Activated CD4-positive, alpha-beta T cell treated with anti-CD3 and anti-CD28 coated beads, Interleukin-2, amount 10 ng/mL, durations not matched to agents 7 days and 5 days (primary cell): Measurements from ENCODE around the gene BAG5. TPM values are rescaled to one million over a fixed set of nuclear protein-coding genes. Genes with fewer than 3 reads are reported as not detected.

Source experiments
- CTCF ChIA-PET: fragments of 350-600 bp; sonication (Branson Sonifier 250); formaldehyde crosslinking; loops from one replicate; lab custom pipeline; 2021; ENCODE audit warnings: antibody characterized with exemption; lab: Charles Lee
- POLR2A ChIA-PET: fragments of 350-600 bp; sonication (Branson Sonifier 250); formaldehyde crosslinking; loops from one replicate; lab custom pipeline; 2021; ENCODE audit warnings: antibody characterized with exemption; lab: Charles Lee
- DNase-seq: peaks from one replicate; pipeline ENCODE4 v3.0.0-alpha.2; 2020
- H3K27ac Mint-ChIP-seq: one replicate; pipeline ENCODE4 v1.8.0; 2021; ENCODE audit warnings: mild to moderate bottlenecking, moderate library complexity, mixed read lengths
- H3K27me3 Mint-ChIP-seq: one replicate; pipeline ENCODE4 v1.8.0; 2021; ENCODE audit warnings: mixed read lengths
- H3K36me3 Mint-ChIP-seq: one replicate; pipeline ENCODE4 v1.8.0; 2021; ENCODE audit warnings: low read depth, mixed read lengths
- H3K4me1 Mint-ChIP-seq: one replicate; pipeline ENCODE4 v1.8.0; 2021; ENCODE audit warnings: mixed read lengths
- H3K4me3 Mint-ChIP-seq: one replicate; pipeline ENCODE4 v1.8.0; 2021; ENCODE audit warnings: mild to moderate bottlenecking, moderate library complexity, mixed read lengths
- H3K9me3 Mint-ChIP-seq: one replicate; pipeline ENCODE4 v1.8.0; 2021; ENCODE audit warnings: mixed read lengths
- total RNA-seq, 2 experiments: library from RNA; stranded (reverse); gene quantifications; one replicate each; pipeline ENCODE4 v1.2.3, GENCODE V29; 2021

Gene BAG5
- total RNA-seq, 2 experiments from 2014 or later: 29.8 to 30.5 TPM

GRCh38 chr14:103542605-103543088 lies 19.8 kb downstream of the BAG5 start:
- POLR2A ChIA-PET: no interaction called here
- Mint-ChIP-seq H3K4me1 (no peaks in the 10 kb centered on the region), H3K36me3 (no peaks in the 10 kb centered on the region), H3K27ac (no peak overlapping the region), H3K9me3 (no peaks in the 10 kb centered on the region), H3K27me3 (no peaks in the 10 kb centered on the region), H3K4me3 (no peak overlapping the region)
- CTCF ChIA-PET: interaction anchor here (0.6 to 1.6 kb wide), 2 partner anchors 21 to 24 kb away, joined by 3 to 4 read pairs; no protein-coding TSS in a partner anchor
- no peak for DNase-seq

- CTCF ChIA-PET: interaction anchor here (1.1 kb wide), 1 partner anchor 22 kb away, joined by 3 read pairs; no protein-coding TSS in a partner anchor
These were observed 20.5 kb downstream of the BAG5 start for GRCh38 chr14:103541709-103542604.

GRCh38 chr14:103540821-103541708 lies 21.4 kb downstream of the BAG5 start:
- no peaks in the 10 kb centered on the region for H3K4me1 Mint-ChIP-seq
- H3K27me3 Mint-ChIP-seq: no peaks in the 10 kb centered on the region
- no peaks in the 10 kb centered on the region for H3K9me3 Mint-ChIP-seq
- DNase-seq: no peak
- ChIA-PET CTCF (interaction anchor here (1.1 kb wide), 1 partner anchor 21 kb away, joined by 3 read pairs; no protein-coding TSS in a partner anchor), POLR2A (no interaction called here)
- no peak overlapping the region for H3K27ac Mint-ChIP-seq
- no peaks in the 10 kb centered on the region for H3K36me3 Mint-ChIP-seq
- no peak overlapping the region for H3K4me3 Mint-ChIP-seq

More at GRCh38 chr14:103541709-103542604, 20.5 kb downstream of the BAG5 start:
- Mint-ChIP-seq H3K27ac (no peak overlapping the region), H3K9me3 (no peaks in the 10 kb centered on the region), H3K27me3 (no peaks in the 10 kb centered on the region), H3K36me3 (no peaks in the 10 kb centered on the region), H3K4me3 (no peak overlapping the region), H3K4me1 (no peaks in the 10 kb centered on the region)
- DNase-seq: no peak
- POLR2A ChIA-PET: no interaction called here

- ChIA-PET POLR2A (no interaction called here), CTCF (interaction anchor here (1.0 kb wide), 1 partner anchor 8 kb away, joined by 6 read pairs; no protein-coding TSS in a partner anchor)
- Mint-ChIP-seq H3K4me3 (no peak overlapping the region), H3K9me3 (no peaks in the 10 kb centered on the region), H3K27ac (no peak overlapping the region), H3K27me3 (no peaks in the 10 kb centered on the region), H3K36me3 (no peaks in the 10 kb centered on the region), H3K4me1 (no peaks in the 10 kb centered on the region)
- no peak for DNase-seq
These were observed 23.2 kb downstream of the BAG5 start for GRCh38 chr14:103539056-103539825.

- H3K36me3 Mint-ChIP-seq: no peaks in the 10 kb centered on the region
- no peaks in the 10 kb centered on the region for H3K27me3 Mint-ChIP-seq
- H3K9me3 Mint-ChIP-seq: no peaks in the 10 kb centered on the region
- ChIA-PET POLR2A (no interaction called here), CTCF (interaction anchor here (1.0 kb wide), 1 partner anchor 9 kb away, joined by 6 read pairs; no protein-coding TSS in a partner anchor)
- H3K27ac Mint-ChIP-seq: no peak overlapping the region
- DNase-seq: no peak
- no peaks in the 10 kb centered on the region for H3K4me1 Mint-ChIP-seq
- no peak overlapping the region for H3K4me3 Mint-ChIP-seq
These were observed 24.0 kb downstream of the BAG5 start for GRCh38 chr14:103538291-103539055.

GRCh38 chr14:103537175-103537990 lies 25.1 kb downstream of the BAG5 start:
- H3K4me3 Mint-ChIP-seq: no peak overlapping the region
- H3K9me3 Mint-ChIP-seq: no peaks in the 10 kb centered on the region
- no peaks in the 10 kb centered on the region for H3K36me3 Mint-ChIP-seq
- no peaks in the 10 kb centered on the region for H3K27me3 Mint-ChIP-seq
- DNase-seq: no peak
- H3K4me1 Mint-ChIP-seq: no peaks in the 10 kb centered on the region
- ChIA-PET CTCF (interaction anchor here (1.3 kb wide), 1 partner anchor 16 kb away, joined by 3 read pairs; no protein-coding TSS in a partner anchor), POLR2A (no interaction called here)
- H3K27ac Mint-ChIP-seq: no peak overlapping the region

GRCh38 chr14:103536693-103537092 lies 25.8 kb downstream of the BAG5 start:
- H3K36me3 Mint-ChIP-seq: no peaks in the 10 kb centered on the region
- CTCF ChIA-PET: interaction anchor here (1.3 kb wide), 1 partner anchor 16 kb away, joined by 3 read pairs; no protein-coding TSS in a partner anchor
- H3K4me1 Mint-ChIP-seq: peaks cover under 1% of the 10 kb centered on the region
- H3K4me3 Mint-ChIP-seq: no peak overlapping the region
- H3K9me3 Mint-ChIP-seq: no peaks in the 10 kb centered on the region
- H3K27me3 Mint-ChIP-seq: no peaks in the 10 kb centered on the region
- no peak overlapping the region for H3K27ac Mint-ChIP-seq
- POLR2A ChIA-PET: no interaction called here
- no peak for DNase-seq

- ChIA-PET POLR2A (no interaction called here), CTCF (interaction anchor here (0.6 to 2.1 kb wide), 3 partner anchors 15 to 21 kb away, joined by 3 to 7 read pairs (median 3); no protein-coding TSS in a partner anchor)
- no peak overlapping the region for H3K27ac Mint-ChIP-seq
- H3K9me3 Mint-ChIP-seq: no peaks in the 10 kb centered on the region
- no peak for DNase-seq
- H3K4me3 Mint-ChIP-seq: no peak overlapping the region
- no peaks in the 10 kb centered on the region for H3K27me3 Mint-ChIP-seq
- no peaks in the 10 kb centered on the region for H3K36me3 Mint-ChIP-seq
- H3K4me1 Mint-ChIP-seq: peaks cover 7% of the 10 kb centered on the region
These were observed 26.4 kb downstream of the BAG5 start for GRCh38 chr14:103535891-103536565.

- CTCF ChIA-PET: interaction anchor here (1.0 to 2.1 kb wide), 2 partner anchors 12 to 17 kb away, joined by 3 to 7 read pairs; no protein-coding TSS in a partner anchor
- H3K4me3 Mint-ChIP-seq: no peak overlapping the region
- H3K36me3 Mint-ChIP-seq: no peaks in the 10 kb centered on the region
- POLR2A ChIA-PET: no interaction called here
- no peaks in the 10 kb centered on the region for H3K9me3 Mint-ChIP-seq
- H3K4me1 Mint-ChIP-seq: peaks cover 11% of the 10 kb centered on the region
- no peaks in the 10 kb centered on the region for H3K27me3 Mint-ChIP-seq
- no peak overlapping the region for H3K27ac Mint-ChIP-seq
- no peak for DNase-seq
These were observed 27.2 kb downstream of the BAG5 start for GRCh38 chr14:103535081-103535890.
